Retinal pigment epithelial cell (primary cell): ENCODE results near the gene PAPOLA.
"Not testable (repeated sequence)": the region's sequence is repeated elsewhere in the genome, so short reads cannot be mapped to it uniquely, and the experiment has no call there.

Experiments
- DNase-seq: peaks from one replicate; pipeline ENCODE4 v3.0.0-alpha.2; 2010; ENCODE audit warnings: low read depth
- H3K4me3 ChIP-seq: 2 replicates; pipeline ENCODE4 v1.5.1; 2011; ENCODE audit warnings: mild to moderate bottlenecking, low read length, control low read depth, moderate library complexity
- CTCF ChIP-seq: conservative IDR thresholded peaks from 2 replicates; pipeline ENCODE4 v1.5.1; 2011; ENCODE audit warnings: low read depth, low read length, control low read depth, inconsistent platforms

Gene PAPOLA

GRCh38 chr14:96466918-96467317 lies 35.3 kb upstream of the PAPOLA start:
- no peak for TF ChIP-seq CTCF
- H3K4me3 ChIP-seq = no peak overlapping the region
- no peak for DNase-seq

- no peak for DNase-seq
- no peak for TF ChIP-seq CTCF
- H3K4me3 ChIP-seq = no peak overlapping the region
Measured at GRCh38 chr14:96470331-96470730, 31.9 kb upstream of the PAPOLA start.

GRCh38 chr14:96470967-96471366 lies 31.2 kb upstream of the PAPOLA start:
- DNase-seq, H3K4me3 ChIP-seq: not testable (repeated sequence)

- TF ChIP-seq CTCF = no peak
- no peak overlapping the region for H3K4me3 ChIP-seq
- no peak for DNase-seq
Measured at GRCh38 chr14:96478119-96478518, 24.1 kb upstream of the PAPOLA start.

GRCh38 chr14:96479435-96480146 lies 22.6 kb upstream of the PAPOLA start:
- DNase-seq = no peak
- TF ChIP-seq CTCF = no peak
- H3K4me3 ChIP-seq = no peak overlapping the region

- no peak for TF ChIP-seq CTCF
- H3K4me3 ChIP-seq = no peak overlapping the region
- DNase-seq = no peak
Measured at GRCh38 chr14:96481731-96482314, 20.4 kb upstream of the PAPOLA start.

GRCh38 chr14:96482986-96483385 lies 19.2 kb upstream of the PAPOLA start:
- TF ChIP-seq CTCF = no peak
- no peak overlapping the region for H3K4me3 ChIP-seq
- DNase-seq = no peak
